Measurements from ENCODE around the gene ZNF76. TPM values are rescaled to one million over a fixed set of nuclear protein-coding genes. Genes with fewer than 3 reads are reported as not detected.

Gene ZNF76
- polyA plus RNA-seq, 1 of the 3 experiments (the other 2 are of a cell fraction) = 19.7 TPM

GRCh38 chr6:35243386-35243958 is 16.1 kb upstream of the ZNF76 start:
- Histone ChIP-seq H3K36me3 (replicated peaks in 1 of 2; ENCODE audit: control insufficient read depth in 1 of 2, insufficient read depth in 2 of 2, low read length in 1 of 2) (peaks cover 8 to 11% of the 10 kb centered on the region in 2 experiments), H4K20me1 (ENCODE audit: insufficient read depth) (no peaks in the 10 kb centered on the region; the same call in 1 of the 2 replicates), H3K4me1 (ENCODE audit: control insufficient read depth in 1 of 2, insufficient read depth in 2 of 2, low read depth in 1 of 2, low read length in 1 of 2) (peaks cover 8 to 17% of the 10 kb centered on the region in 2 experiments; a peak in 2 of 4 replicates), H3K27me3 (ENCODE audit: insufficient read depth) (no peaks in the 10 kb centered on the region), H3K79me2 (ENCODE audit: insufficient read depth) (peaks cover 16% of the 10 kb centered on the region), H3K27ac (ENCODE audit: low read depth in 2 of 2, low read length in 1 of 2) (no peak overlapping the region; a peak in 1 of 4 replicates), H3K4me2 (no peak overlapping the region), H3K9me2 (no peaks in the 10 kb centered on the region), H3K9ac (no peak overlapping the region), H2AFZ (ENCODE audit: low read depth) (no peak overlapping the region), H3F3A (replicated peaks; ENCODE audit: insufficient read depth) (peaks cover 10% of the 10 kb centered on the region), H3K4me3 (ENCODE audit: low read depth in 2 of 2, low read length in 1 of 2) (no peak overlapping the region), H3K9me3 (no peaks in the 10 kb centered on the region)
- WGBS (ENCODE audit: low lambda C conversion rate) = 94% methylated on average over 11 of the region's 17 CpGs
- no peak for TF ChIP-seq EZH2phosphoT487 (IDR thresholded peaks at IDR 0.05; ENCODE audit: borderline replicate concordance, low read depth)
- TF ChIP-seq TCF12 (IDR thresholded peaks at IDR 0.05) = no peak
- TF ChIP-seq FOXJ3 (CRISPR knock-in tag; IDR thresholded peaks at IDR 0.05) = no peak
- TF ChIP-seq MAX (IDR thresholded peaks at IDR 0.05; ENCODE audit: low read depth) = no peak
- TF ChIP-seq, protein P1, sequence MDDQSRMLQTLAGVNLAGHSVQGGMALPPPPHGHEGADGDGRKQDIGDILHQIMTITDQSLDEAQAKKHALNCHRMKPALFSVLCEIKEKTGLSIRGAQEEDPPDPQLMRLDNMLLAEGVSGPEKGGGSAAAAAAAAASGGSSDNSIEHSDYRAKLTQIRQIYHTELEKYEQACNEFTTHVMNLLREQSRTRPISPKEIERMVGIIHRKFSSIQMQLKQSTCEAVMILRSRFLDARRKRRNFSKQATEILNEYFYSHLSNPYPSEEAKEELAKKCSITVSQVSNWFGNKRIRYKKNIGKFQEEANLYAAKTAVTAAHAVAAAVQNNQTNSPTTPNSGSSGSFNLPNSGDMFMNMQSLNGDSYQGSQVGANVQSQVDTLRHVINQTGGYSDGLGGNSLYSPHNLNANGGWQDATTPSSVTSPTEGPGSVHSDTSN (IDR thresholded peaks at IDR 0.05) = no peak
- TF ChIP-seq, protein P2, sequence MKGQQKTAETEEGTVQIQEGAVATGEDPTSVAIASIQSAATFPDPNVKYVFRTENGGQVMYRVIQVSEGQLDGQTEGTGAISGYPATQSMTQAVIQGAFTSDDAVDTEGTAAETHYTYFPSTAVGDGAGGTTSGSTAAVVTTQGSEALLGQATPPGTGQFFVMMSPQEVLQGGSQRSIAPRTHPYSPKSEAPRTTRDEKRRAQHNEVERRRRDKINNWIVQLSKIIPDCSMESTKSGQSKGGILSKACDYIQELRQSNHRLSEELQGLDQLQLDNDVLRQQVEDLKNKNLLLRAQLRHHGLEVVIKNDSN (IDR thresholded peaks at IDR 0.05; ENCODE audit: borderline replicate concordance, low read depth) = no peak
- TF ChIP-seq, protein P3, sequence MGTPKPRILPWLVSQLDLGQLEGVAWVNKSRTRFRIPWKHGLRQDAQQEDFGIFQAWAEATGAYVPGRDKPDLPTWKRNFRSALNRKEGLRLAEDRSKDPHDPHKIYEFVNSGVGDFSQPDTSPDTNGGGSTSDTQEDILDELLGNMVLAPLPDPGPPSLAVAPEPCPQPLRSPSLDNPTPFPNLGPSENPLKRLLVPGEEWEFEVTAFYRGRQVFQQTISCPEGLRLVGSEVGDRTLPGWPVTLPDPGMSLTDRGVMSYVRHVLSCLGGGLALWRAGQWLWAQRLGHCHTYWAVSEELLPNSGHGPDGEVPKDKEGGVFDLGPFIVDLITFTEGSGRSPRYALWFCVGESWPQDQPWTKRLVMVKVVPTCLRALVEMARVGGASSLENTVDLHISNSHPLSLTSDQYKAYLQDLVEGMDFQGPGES (IDR thresholded peaks at IDR 0.05; ENCODE audit: low read depth, low read length) = no peak
- no peak for TF ChIP-seq NRF1 (IDR thresholded peaks at IDR 0.05; ENCODE audit: low read depth, low read length)
- TF ChIP-seq GATA2 (CRISPR knock-in tag; IDR thresholded peaks at IDR 0.05) = no peak
- TF ChIP-seq, protein P4, sequence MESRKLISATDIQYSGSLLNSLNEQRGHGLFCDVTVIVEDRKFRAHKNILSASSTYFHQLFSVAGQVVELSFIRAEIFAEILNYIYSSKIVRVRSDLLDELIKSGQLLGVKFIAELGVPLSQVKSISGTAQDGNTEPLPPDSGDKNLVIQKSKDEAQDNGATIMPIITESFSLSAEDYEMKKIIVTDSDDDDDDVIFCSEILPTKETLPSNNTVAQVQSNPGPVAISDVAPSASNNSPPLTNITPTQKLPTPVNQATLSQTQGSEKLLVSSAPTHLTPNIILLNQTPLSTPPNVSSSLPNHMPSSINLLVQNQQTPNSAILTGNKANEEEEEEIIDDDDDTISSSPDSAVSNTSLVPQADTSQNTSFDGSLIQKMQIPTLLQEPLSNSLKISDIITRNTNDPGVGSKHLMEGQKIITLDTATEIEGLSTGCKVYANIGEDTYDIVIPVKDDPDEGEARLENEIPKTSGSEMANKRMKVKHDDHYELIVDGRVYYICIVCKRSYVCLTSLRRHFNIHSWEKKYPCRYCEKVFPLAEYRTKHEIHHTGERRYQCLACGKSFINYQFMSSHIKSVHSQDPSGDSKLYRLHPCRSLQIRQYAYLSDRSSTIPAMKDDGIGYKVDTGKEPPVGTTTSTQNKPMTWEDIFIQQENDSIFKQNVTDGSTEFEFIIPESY (IDR thresholded peaks at IDR 0.05; ENCODE audit: borderline replicate concordance, low read depth) = no peak
- TF ChIP-seq RAD21 (IDR thresholded peaks at IDR 0.05; ENCODE audit: low read length) = no peak
- no peak for TF ChIP-seq ELF1 (IDR thresholded peaks at IDR 0.05)
- TF ChIP-seq JUND (IDR thresholded peaks at IDR 0.05) = no peak
- TF ChIP-seq RCOR1 (IDR thresholded peaks at IDR 0.05; ENCODE audit: low read length) = no peak
- TF ChIP-seq CTCF (IDR thresholded peaks at IDR 0.05) = no peak
- no peak for TF ChIP-seq NFIC (IDR thresholded peaks at IDR 0.05; ENCODE audit: borderline replicate concordance)
- no peak for TF ChIP-seq POLR2AphosphoS5 (IDR thresholded peaks at IDR 0.05; ENCODE audit: low read depth, low read length)
- no peak for TF ChIP-seq SIN3A (IDR thresholded peaks at IDR 0.05; ENCODE audit: borderline replicate concordance, low read depth, low read length)
- ChIA-PET CTCF (interaction anchor here (0.8 to 14.0 kb wide), 5 partner anchors 9 to 105 kb away, joined by 3 to 163 read pairs (median 36); no protein-coding TSS in a partner anchor), POLR2A (no interaction called here)
- DNase-seq = no peak

All from SK-N-SH (cell line).